Small intestine (tissue), 7 donors: ENCODE data around the gene COX4I1. TPM values are rescaled to one million over a fixed set of nuclear protein-coding genes. Genes with fewer than 3 reads are reported as not detected.
A peak's percentile ranks its signal among the peaks of the same experiment; 100 is the strongest.

Experiments used
- DNase-seq, 2 donors: peaks; one replicate each; pipeline versions ENCODE4 v3.0.0 to v3.0.0-alpha.2; 2013
- FAIRE-seq: peaks from 2 replicates; lab custom pipeline; 2012; peaks lifted over from hg19 to GRCh38; lab: Jason Lieb, UNC
- H3K27ac ChIP-seq, 3 donors: one replicate each; pipeline ENCODE4 v1.5.1; 2013; ENCODE audit warnings: low read length in 2 of 3, mild to moderate bottlenecking in 2 of 3, control low read depth in 1 of 3, inconsistent platforms in 1 of 3, low read depth in 1 of 3, moderate library complexity in 1 of 3
- H3K27me3 ChIP-seq, 3 donors: one replicate each; pipeline ENCODE4 v1.6.1; 2013; ENCODE audit warnings: low read length in 3 of 3, inconsistent platforms in 1 of 3; ENCODE audit not compliant: control insufficient read depth in 3 of 3, insufficient read depth in 3 of 3
- H3K36me3 ChIP-seq, 3 donors: one replicate each; pipeline ENCODE4 v1.6.1; 2013; ENCODE audit warnings: low read length in 3 of 3, inconsistent platforms in 1 of 3, low read depth in 1 of 3, mild to moderate bottlenecking in 1 of 3, moderate library complexity in 1 of 3; ENCODE audit not compliant: control insufficient read depth in 3 of 3, insufficient read depth in 2 of 3
- H3K4me1 ChIP-seq, 3 donors: one replicate each; pipeline ENCODE4 v1.6.1; 2013; ENCODE audit warnings: low read length in 2 of 3, inconsistent platforms in 1 of 3, low read depth in 1 of 3, mild to moderate bottlenecking in 1 of 3, moderate library complexity in 1 of 3; ENCODE audit not compliant: control insufficient read depth in 3 of 3, insufficient read depth in 2 of 3
- H3K4me3 ChIP-seq, 3 donors: one replicate each; pipeline ENCODE4 v1.5.1; 2013; ENCODE audit warnings: low read length in 3 of 3, control low read depth in 1 of 3, inconsistent platforms in 1 of 3, low read depth in 1 of 3, mild to moderate bottlenecking in 1 of 3, moderate library complexity in 1 of 3
- H3K9me3 ChIP-seq, 2 donors: one replicate each; pipeline ENCODE4 v1.6.1; 2013; ENCODE audit warnings: low read depth in 1 of 2, low read length in 1 of 2; ENCODE audit not compliant: control insufficient read depth in 2 of 2, insufficient read depth in 1 of 2
- WGBS, 3 donors: extraction: QIAGEN DNeasy Blood & Tissue Kit; methylation state at CpG; one replicate each; pipeline ENCODE4 v1.1.7; 2013; 5-methylcytosine and 5-hydroxymethylcytosine counted together
- polyA plus RNA-seq, 4 donors: library from polyadenylated mRNA; stranded (reverse) in 3 of 4; unstranded in 1 of 4; fragments of 200-250 nt in 3 of 4; fragments of 120-200 nt in 1 of 4; gene quantifications; one replicate each; pipeline versions ENCODE4 v1.2.1 to v1.2.3, GENCODE V29; 2013
- donor health status: healthy with polysubstance abuse.
- donor health status: control.
- donor health status: control.
- donor health status: Bipolar disorder and iron deficiency.
- donor health status: healthy.

Gene COX4I1
- polyA plus RNA-seq, 4 donors = 439 to 2,645 (median 1,917) TPM

DNA sequence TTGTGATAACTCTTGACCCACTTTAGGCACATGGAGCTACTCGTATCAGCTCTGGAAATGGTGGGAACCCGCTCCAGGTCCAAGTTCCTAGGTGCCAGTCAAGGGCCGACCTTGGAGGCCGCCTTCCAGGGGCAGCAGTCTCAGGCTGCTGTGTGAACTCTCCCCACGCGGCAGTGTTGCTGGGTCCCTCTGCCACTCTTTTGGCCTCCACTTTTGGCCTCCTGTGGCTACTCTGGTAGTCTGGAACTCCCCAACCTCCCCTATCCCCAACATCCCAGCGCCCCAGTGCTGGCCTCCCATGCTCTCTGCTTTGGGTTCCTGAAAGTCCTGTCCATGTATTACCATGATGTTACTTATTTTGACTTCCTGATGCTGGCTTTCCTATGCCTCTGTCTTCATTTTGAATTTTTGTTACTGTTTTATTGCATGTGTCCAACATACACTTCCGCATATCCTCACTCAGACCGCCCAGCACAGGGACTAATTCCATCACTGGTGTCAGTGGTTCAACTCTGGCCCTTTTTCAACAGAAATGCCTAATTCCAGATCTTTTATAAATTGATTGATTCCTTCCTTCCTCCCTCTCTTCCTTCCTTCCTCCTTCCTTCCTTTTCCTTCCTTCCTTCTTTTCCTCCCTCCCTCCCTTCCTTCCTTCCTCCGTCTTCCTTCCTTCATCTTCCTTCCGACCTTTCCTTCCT is 44.1 kb downstream of the COX4I1 start:
- DNase-seq (no peak), FAIRE-seq (no peak)
- H3K4me3 ChIP-seq = no peak overlapping the region
- H3K27ac ChIP-seq = no peak overlapping the region
- H3K27me3 ChIP-seq = no peaks in the 10 kb centered on the region
- H3K9me3 ChIP-seq = peaks cover 0 to 7% of the 10 kb centered on the region in 2 donors
- 94 to 95% (median 95%) methylated on average over 11 of the region's 11 CpGs for WGBS, 3 donors
- H3K4me1 ChIP-seq = peaks cover 0 to 10% (median 0%) of the 10 kb centered on the region in 3 donors
- no peaks in the 10 kb centered on the region for H3K36me3 ChIP-seq

DNA sequence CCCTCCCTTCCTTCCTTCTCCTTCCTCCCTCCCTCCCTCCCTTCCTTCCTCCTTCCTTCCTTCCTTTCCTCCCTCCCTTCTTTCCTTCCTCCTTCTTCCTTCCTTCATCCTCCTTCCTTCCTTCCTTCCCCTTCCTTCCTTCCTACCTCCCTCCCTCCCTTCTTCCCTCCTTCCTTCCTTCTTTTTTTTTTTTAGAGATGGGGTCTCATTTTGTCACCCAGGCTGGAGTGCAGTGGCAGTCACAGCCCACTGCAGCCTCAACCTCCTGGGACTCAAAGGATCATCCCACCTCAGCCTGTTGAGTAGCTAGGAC is 44.6 kb downstream of the COX4I1 start:
- Histone ChIP-seq H3K36me3 (no peaks in the 10 kb centered on the region), H3K27me3 (no peaks in the 10 kb centered on the region), H3K4me1 (peaks cover 0 to 15% (median 0%) of the 10 kb centered on the region in 3 donors), H3K27ac (no peak overlapping the region), H3K9me3 (peaks cover 0 to 7% of the 10 kb centered on the region in 2 donors), H3K4me3 (no peak overlapping the region)
- DNase-seq (no peak), FAIRE-seq (no peak)

DNA sequence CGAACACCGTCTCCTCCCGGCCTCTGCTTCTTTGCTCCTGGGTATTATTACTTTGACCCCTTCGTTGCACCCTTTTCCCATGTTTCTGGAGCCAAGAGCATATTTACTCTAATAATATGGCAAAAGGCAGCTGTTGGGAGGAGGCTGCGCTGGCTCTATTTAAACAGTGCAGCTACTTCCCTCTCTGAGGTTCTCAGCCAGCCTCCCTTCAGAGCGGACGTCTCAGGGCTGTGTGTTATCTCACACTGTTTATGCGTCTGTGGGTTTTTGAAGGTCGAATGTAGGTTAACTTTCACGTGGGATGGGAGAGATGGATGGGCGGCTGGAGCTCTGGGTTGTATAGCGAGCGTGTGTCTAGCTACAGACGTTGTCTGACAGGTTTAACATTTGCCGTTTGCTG is 45.3 kb downstream of the COX4I1 start:
- H3K27ac ChIP-seq = no peak overlapping the region
- DNase-seq (peak; percentile 22 to 55), FAIRE-seq (no peak)
- H3K36me3 ChIP-seq = no peaks in the 10 kb centered on the region
- H3K4me1 ChIP-seq = peaks cover 0 to 16% (median 0%) of the 10 kb centered on the region in 3 donors
- no peaks in the 10 kb centered on the region for H3K27me3 ChIP-seq
- no peak overlapping the region for H3K4me3 ChIP-seq
- WGBS, 3 donors = 8 to 13% (median 9%) methylated on average over 15 of the region's 15 CpGs
- H3K9me3 ChIP-seq = peaks cover 0 to 7% of the 10 kb centered on the region in 2 donors

DNA sequence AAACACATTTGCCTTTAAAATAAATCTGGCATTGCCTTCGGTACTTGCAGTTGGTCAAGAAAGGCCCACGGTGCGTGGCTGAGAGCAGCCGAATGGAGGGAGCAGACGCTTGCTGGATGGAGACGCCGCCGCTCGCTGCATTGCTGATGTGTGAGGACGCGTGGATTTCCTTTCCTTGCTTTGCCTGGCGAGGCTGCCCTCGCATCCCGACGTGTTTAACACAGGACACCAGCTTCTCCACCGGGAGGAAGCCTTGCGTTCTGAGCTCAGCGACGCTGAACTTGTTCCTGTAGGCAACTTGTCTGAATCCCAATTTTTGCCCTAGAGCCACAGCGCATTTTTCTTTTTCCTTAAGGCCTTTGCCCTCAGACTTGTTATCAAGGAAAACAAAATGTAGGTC is 45.8 kb downstream of the COX4I1 start:
- no peak overlapping the region for H3K27ac ChIP-seq
- peaks cover 0 to 7% of the 10 kb centered on the region in 2 donors for H3K9me3 ChIP-seq
- peaks cover 0 to 16% (median 0%) of the 10 kb centered on the region in 3 donors for H3K4me1 ChIP-seq
- no peak overlapping the region for H3K4me3 ChIP-seq
- H3K36me3 ChIP-seq = no peaks in the 10 kb centered on the region
- FAIRE-seq = no peak
- no peaks in the 10 kb centered on the region for H3K27me3 ChIP-seq
- DNase-seq = no peak
- 75 to 82% (median 76%) methylated on average over 20 of the region's 20 CpGs for WGBS, 3 donors

DNA sequence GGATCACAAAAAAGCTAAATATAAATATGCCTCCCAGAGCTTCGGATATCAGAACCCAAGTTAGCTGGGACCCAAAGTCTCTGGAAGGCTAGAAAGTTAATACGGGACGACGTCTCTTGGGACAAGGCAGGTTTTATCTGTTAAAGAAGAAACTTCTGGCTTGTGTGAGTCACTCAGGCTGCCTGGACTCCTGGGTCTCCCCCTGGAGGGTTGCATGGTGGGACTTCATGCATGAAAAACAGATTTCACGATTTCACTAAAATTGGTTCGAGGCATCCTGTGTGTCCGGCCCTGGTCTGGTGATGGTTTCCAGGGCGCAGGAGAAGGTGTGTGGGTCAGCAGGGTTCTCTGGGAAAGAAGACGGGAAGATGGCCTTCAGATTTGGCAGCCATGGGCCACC is 47.0 kb downstream of the COX4I1 start:
- H3K4me3 ChIP-seq = no peak overlapping the region
- peaks cover 0 to 19% (median 2%) of the 10 kb centered on the region in 3 donors for H3K4me1 ChIP-seq
- H3K9me3 ChIP-seq = peaks cover 0 to 7% of the 10 kb centered on the region in 2 donors
- H3K36me3 ChIP-seq = no peaks in the 10 kb centered on the region
- no peaks in the 10 kb centered on the region for H3K27me3 ChIP-seq
- FAIRE-seq (no peak), DNase-seq (no peak)
- WGBS, 3 donors = 87 to 92% (median 91%) methylated on average over 9 of the region's 9 CpGs
- no peak overlapping the region for H3K27ac ChIP-seq

DNA sequence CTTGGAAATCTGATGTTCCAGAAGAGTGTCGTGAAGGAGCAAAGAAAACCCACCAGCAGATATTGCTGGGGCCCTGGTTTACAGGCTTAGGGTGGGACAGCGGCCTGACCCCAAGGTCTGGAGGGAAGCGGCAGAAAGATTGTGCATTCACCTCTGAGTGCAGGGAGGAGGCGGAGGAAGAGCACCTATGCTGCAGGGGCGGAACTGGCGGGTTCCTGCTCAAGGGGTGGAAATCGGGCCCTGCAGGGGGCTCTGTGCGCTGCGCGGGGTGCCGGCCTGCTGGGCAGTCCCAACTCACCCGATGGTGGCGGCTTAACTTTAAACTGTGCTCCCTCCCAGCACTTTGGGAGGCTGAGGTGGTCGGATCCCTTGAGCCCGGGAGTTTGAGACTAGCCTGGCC is 47.5 kb downstream of the COX4I1 start:
- Histone ChIP-seq H3K9me3 (peaks cover 0 to 7% of the 10 kb centered on the region in 2 donors), H3K4me3 (no peak overlapping the region), H3K4me1 (peaks cover 0 to 19% (median 2%) of the 10 kb centered on the region in 3 donors), H3K27me3 (no peaks in the 10 kb centered on the region), H3K27ac (no peak overlapping the region), H3K36me3 (no peaks in the 10 kb centered on the region)
- 77 to 81% (median 77%) methylated on average over 15 of the region's 15 CpGs for WGBS, 3 donors
- DNase-seq = no peak
- FAIRE-seq = no peak

DNA sequence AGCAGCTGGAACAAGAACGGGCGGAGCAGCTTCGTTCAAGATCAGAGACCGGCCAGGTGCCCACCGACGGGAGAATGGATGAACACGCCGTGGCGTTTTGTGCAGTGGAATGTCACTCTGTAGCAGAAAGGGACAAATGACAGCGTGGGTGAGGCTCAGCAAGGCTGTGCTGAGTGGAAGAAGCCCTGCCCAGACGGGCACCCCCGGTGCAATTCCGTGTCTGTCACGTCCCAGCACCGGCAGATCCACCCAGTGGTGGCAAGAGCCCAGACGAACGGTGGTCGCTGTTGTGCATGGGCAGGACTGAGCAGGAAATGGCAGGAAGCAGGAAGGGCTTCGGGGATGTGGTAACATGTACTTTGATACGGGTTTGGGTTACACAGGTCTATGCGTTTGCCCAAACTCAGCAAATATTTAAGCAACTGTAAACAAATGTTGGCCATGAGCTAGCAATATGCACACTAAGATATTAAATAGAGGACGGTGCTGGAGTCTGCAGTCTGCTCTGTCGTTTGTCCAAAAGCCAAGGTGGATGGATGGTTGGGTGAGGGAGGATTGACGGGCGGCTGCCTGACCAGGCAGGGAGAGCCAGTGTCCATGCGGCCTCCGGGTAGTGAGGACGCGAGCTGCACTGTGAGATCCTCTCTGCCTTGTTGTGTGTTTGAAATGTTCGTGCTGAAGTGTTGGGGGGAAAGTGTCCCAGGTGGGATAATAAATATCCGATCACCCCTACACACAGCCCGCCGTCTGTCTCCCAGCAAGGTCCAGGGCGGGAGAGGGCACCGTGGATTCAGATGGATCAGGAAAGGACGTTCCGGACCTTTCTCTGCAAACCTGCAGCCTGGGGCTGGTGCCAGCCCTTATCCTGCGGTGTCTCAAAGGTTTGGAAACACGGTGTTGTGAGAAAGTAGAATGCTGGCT is 48.4 kb downstream of the COX4I1 start:
- Histone ChIP-seq H3K27ac (no peak overlapping the region), H3K9me3 (peaks cover 0 to 1% of the 10 kb centered on the region in 2 donors), H3K36me3 (no peaks in the 10 kb centered on the region), H3K4me3 (peak overlapping the region in 1 of 3 donors; percentile 4), H3K27me3 (no peaks in the 10 kb centered on the region), H3K4me1 (peaks cover 0 to 19% (median 2%) of the 10 kb centered on the region in 3 donors)
- 42 to 60% (median 44%) methylated on average over 37 to 39 of the region's 39 CpGs for WGBS, 3 donors
- FAIRE-seq (no peak), DNase-seq (peak; percentile 52 to 79)

DNA sequence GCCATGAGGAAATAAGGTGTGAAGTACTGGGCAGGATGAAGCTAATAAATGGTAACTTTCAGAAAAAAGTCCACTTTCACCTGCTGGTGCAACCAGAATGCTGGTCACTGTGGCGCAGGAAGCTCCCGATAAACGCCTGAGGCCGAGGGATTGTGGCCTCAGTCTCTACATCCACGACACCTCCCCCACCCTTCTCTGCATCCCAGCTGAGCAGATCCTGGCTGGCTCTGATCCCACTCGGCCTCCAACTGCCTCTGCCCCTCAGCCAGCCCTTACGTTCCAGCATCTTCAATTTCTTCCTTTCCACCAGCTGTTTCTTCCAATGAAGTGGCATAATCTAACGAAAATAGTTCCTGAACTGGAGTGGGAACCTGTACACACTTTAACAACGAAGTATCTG is 49.5 kb downstream of the COX4I1 start:
- H3K27ac ChIP-seq = no peak overlapping the region
- 54 to 62% (median 60%) methylated on average over 9 of the region's 9 CpGs for WGBS, 3 donors
- no peaks in the 10 kb centered on the region for H3K27me3 ChIP-seq
- FAIRE-seq (no peak), DNase-seq (no peak)
- peaks cover 0 to 19% (median 2%) of the 10 kb centered on the region in 3 donors for H3K4me1 ChIP-seq
- no peaks in the 10 kb centered on the region for H3K9me3 ChIP-seq
- H3K36me3 ChIP-seq = no peaks in the 10 kb centered on the region
- H3K4me3 ChIP-seq = no peak overlapping the region
